Esophagus squamous epithelium (tissue), 5 donors: ENCODE data around the gene DOCK1. TPM values are rescaled to one million over a fixed set of nuclear protein-coding genes. Genes with fewer than 3 reads are reported as not detected.

Source experiments
- DNase-seq: peaks from one replicate; lab custom pipeline; 2025; lab: John Stamatoyannopoulos, UW
- H3K27ac ChIP-seq, 4 donors: fragments of 200-600 bp; sonication (generic); one replicate each; pipeline ENCODE4 v1.5.1; 2016 to 2019; ENCODE audit warnings: mild to moderate bottlenecking in 1 of 4
- H3K27me3 ChIP-seq, 4 donors: fragments of 200-600 bp; sonication (generic); 1 replicate in 3 of 4; 2 replicates in 1 of 4; pipeline versions ENCODE4 v1.5.1 to v1.6.0; 2017 to 2021; ENCODE audit warnings: antibody characterized with exemption in 1 of 4
- H3K36me3 ChIP-seq, 3 donors: fragments of 200-600 bp; sonication (generic); one replicate each; pipeline ENCODE4 v1.5.1; 2016 to 2019
- H3K4me1 ChIP-seq, 3 donors: fragments of 200-600 bp; sonication (generic); one replicate each; pipeline ENCODE4 v1.5.1; 2017 to 2019
- H3K4me3 ChIP-seq, 4 donors: fragments of 200-600 bp; sonication (generic); 1 replicate in 3 of 4; 2 replicates in 1 of 4; pipeline ENCODE4 v1.5.1; 2016 to 2019; ENCODE audit warnings: mild to moderate bottlenecking in 2 of 4, moderate library complexity in 1 of 4
- H3K9me3 ChIP-seq, 3 donors: fragments of 200-600 bp; sonication (generic); one replicate each; pipeline ENCODE4 v1.5.1; 2016 to 2019
- POLR2A ChIP-seq, 4 donors: fragments of 450-650 bp; IDR thresholded peaks; one replicate each; pipeline ENCODE4 v1.6.1; 2017; ENCODE audit warnings: antibody characterized with exemption in 4 of 4, mild to moderate bottlenecking in 4 of 4, moderate library complexity in 3 of 4
- WGBS, 2 donors: methylation state at CpG; one replicate each; pipeline ENCODE4 v1.1.5; 2018; 5-methylcytosine and 5-hydroxymethylcytosine counted together
- intact Hi-C: fragments of 100-400 bp; cut with DNase I; formaldehyde crosslinking; loops from one replicate; pipeline ENCODE4 v1.15.0; 2022
- total RNA-seq, 4 donors: library from RNA; depleted of rRNA; stranded (reverse); fragments of >200 nt; gene quantifications; one replicate each; pipeline ENCODE4 v1.1.0, GENCODE V29; 2016
- TF ChIP-seq, protein P1 (sequence below), 6 experiments: fragments of 450-650 bp in 4 of 6; fragments of 200-600 bp in 2 of 6; sonication (generic) in 2 of 6; IDR thresholded peaks; one replicate each; pipeline ENCODE4 v1.5.1; 2016 to 2019; ENCODE audit warnings: antibody characterized with exemption in 6 of 6, mild to moderate bottlenecking in 4 of 6, moderate library complexity in 4 of 6
- donor health status: DM: yes; HTN: yes; CAD: no.

The DOCK1 gene
- total RNA-seq, 4 donors from 2014 or later, result 31.8 to 83.4 (median 49.8) TPM

DNA sequence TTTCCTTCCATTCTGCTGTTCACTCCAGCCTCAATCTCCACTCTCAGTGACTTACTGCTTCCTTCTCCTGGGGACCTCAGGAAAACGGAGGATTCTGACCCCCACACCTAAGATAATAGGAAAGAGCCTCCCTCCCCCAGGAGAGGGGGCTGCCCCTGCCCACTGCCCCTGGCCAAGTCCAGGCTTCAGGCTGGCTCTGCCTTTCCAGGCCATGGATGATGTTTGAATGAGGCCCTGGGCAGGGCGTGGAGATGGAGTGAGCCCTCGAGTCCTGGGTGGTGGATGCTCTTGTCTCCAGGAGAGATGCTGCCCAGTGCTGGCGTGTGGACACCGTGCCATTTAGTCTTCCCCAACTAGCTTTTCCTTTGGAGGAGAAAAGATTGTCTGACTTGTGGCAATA lies 184.2 kb downstream of the DOCK1 start:
- no peaks in the 10 kb centered on the region for H3K9me3 ChIP-seq
- H3K27me3 ChIP-seq, result no peaks in the 10 kb centered on the region
- 83 to 87% methylated on average over 5 of the region's 5 CpGs for WGBS, 2 donors
- intact Hi-C loops, result no loop called here
- TF ChIP-seq, protein P1, sequence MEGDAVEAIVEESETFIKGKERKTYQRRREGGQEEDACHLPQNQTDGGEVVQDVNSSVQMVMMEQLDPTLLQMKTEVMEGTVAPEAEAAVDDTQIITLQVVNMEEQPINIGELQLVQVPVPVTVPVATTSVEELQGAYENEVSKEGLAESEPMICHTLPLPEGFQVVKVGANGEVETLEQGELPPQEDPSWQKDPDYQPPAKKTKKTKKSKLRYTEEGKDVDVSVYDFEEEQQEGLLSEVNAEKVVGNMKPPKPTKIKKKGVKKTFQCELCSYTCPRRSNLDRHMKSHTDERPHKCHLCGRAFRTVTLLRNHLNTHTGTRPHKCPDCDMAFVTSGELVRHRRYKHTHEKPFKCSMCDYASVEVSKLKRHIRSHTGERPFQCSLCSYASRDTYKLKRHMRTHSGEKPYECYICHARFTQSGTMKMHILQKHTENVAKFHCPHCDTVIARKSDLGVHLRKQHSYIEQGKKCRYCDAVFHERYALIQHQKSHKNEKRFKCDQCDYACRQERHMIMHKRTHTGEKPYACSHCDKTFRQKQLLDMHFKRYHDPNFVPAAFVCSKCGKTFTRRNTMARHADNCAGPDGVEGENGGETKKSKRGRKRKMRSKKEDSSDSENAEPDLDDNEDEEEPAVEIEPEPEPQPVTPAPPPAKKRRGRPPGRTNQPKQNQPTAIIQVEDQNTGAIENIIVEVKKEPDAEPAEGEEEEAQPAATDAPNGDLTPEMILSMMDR (IDR thresholded peaks at IDR 0.05), result no peak
- no peak for TF ChIP-seq POLR2A (IDR thresholded peaks at IDR 0.05)
- no peak for DNase-seq
- H3K27ac ChIP-seq, result no peak overlapping the region
- no peaks in the 10 kb centered on the region for H3K4me1 ChIP-seq
- no peak overlapping the region for H3K4me3 ChIP-seq
- H3K36me3 ChIP-seq, result peaks cover 0 to 84% (median 3%) of the 10 kb centered on the region in 3 donors

GRCh38 chr10:127090138-127090537 lies 184.9 kb downstream of the DOCK1 start:
- 81 to 91% methylated on average over 7 to 8 of the region's 8 CpGs for WGBS, 2 donors
- DNase-seq, result no peak
- Histone ChIP-seq H3K27ac (no peak overlapping the region), H3K4me3 (no peak overlapping the region), H3K36me3 (peaks cover 0 to 83% (median 3%) of the 10 kb centered on the region in 3 donors), H3K9me3 (no peaks in the 10 kb centered on the region), H3K4me1 (no peaks in the 10 kb centered on the region), H3K27me3 (no peaks in the 10 kb centered on the region)
- TF ChIP-seq POLR2A (IDR thresholded peaks at IDR 0.05), result no peak
- TF ChIP-seq, protein P1 (IDR thresholded peaks at IDR 0.05), result no peak
- intact Hi-C loops, result no loop called here

DNA sequence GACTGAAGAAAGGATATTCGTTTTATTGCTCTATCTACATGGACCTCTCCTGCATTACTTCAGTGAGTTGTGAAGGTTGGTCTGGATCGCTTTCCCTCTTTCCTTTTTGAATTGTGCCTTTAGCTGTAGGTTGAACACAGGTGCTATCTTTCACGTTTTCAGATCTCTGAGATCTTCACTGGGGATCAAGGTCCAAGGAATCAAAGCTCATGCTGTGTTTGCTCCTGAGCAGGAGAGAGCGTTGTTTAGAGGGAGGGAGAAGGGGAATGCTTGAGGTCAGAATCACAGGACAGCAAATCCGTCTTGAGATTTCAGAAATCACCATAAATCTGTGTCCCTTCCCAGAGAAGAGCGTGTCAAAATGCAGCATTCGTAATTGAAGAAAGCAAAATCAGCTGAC lies 186.1 kb downstream of the DOCK1 start:
- intact Hi-C loops, result no loop called here
- H3K36me3 ChIP-seq, result peaks cover 0 to 84% (median 0%) of the 10 kb centered on the region in 3 donors
- TF ChIP-seq, protein P1 (IDR thresholded peaks at IDR 0.05), result no peak
- TF ChIP-seq POLR2A (IDR thresholded peaks at IDR 0.05), result no peak
- no peak overlapping the region for H3K4me3 ChIP-seq
- H3K9me3 ChIP-seq, result no peaks in the 10 kb centered on the region
- H3K4me1 ChIP-seq, result no peaks in the 10 kb centered on the region
- no peak overlapping the region for H3K27ac ChIP-seq
- DNase-seq, result no peak
- H3K27me3 ChIP-seq, result no peaks in the 10 kb centered on the region
- WGBS, 2 donors, result 85 to 92% methylated on average over 5 to 7 of the region's 7 CpGs

GRCh38 chr10:127092916-127093315 lies 187.7 kb downstream of the DOCK1 start:
- Histone ChIP-seq H3K9me3 (no peaks in the 10 kb centered on the region), H3K4me3 (no peak overlapping the region), H3K27ac (no peak overlapping the region), H3K36me3 (peaks cover 0 to 98% (median 0%) of the 10 kb centered on the region in 3 donors), H3K27me3 (no peaks in the 10 kb centered on the region), H3K4me1 (no peaks in the 10 kb centered on the region)
- 47 to 73% methylated on average over 4 to 9 of the region's 9 CpGs for WGBS, 2 donors
- no peak for TF ChIP-seq POLR2A (IDR thresholded peaks at IDR 0.05)
- TF ChIP-seq, protein P1 (IDR thresholded peaks at IDR 0.05), result no peak
- intact Hi-C loops, result no loop called here
- no peak for DNase-seq

DNA sequence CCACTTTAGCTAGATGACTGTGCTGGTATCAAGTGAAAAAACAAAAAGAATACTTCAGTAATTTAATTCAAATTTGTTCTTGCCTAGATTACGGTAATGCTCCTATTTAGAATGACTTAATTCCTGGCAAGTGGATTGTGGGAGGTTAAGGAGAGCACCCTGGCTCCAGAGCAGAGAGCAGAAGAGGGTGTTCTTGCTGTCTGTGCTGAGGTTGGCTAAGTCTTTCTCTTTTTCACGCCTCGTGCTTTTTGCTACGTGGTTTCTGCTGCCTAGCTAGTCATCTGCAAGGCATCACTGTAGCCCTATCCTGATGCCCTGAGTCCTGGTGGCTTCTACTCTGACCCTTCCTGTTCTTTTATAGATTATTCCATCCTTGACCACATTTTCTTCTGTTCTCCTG lies 189.8 kb downstream of the DOCK1 start:
- no peak for TF ChIP-seq POLR2A (IDR thresholded peaks at IDR 0.05)
- TF ChIP-seq, protein P1 (IDR thresholded peaks at IDR 0.05), result no peak
- WGBS, 2 donors, result 88 to 89% methylated on average over 4 of the region's 4 CpGs
- Histone ChIP-seq H3K4me3 (no peak overlapping the region), H3K27ac (no peak overlapping the region), H3K4me1 (no peaks in the 10 kb centered on the region), H3K36me3 (peaks cover 0 to 97% (median 0%) of the 10 kb centered on the region in 3 donors), H3K9me3 (no peaks in the 10 kb centered on the region), H3K27me3 (no peaks in the 10 kb centered on the region)
- no peak for DNase-seq
- intact Hi-C loops, result no loop called here
